OCI-LY1 (cell line): ENCODE data around the gene ITK.

Experiments used
- H2AFZ ChIP-seq: fragments of 200-600 bp; sonication (generic), shearing (Covaris generic); 2 replicates; pipeline ENCODE4 v1.6.0; 2014; ENCODE audit warnings: antibody characterized with exemption, mild to moderate bottlenecking, low read length
- H3F3A ChIP-seq: fragments of 200-600 bp; sonication (generic), shearing (Covaris generic); 2 replicates; pipeline ENCODE4 v1.6.0; 2014; ENCODE audit warnings: mild to moderate bottlenecking, antibody characterized with exemption, low read length, moderate library complexity; ENCODE audit not compliant: insufficient read depth
- H3K27ac ChIP-seq: fragments of 200-600 bp; sonication (generic); 2 replicates; pipeline ENCODE4 v1.5.1; 2014; ENCODE audit warnings: low read length, mixed run types, mild to moderate bottlenecking, low read depth; ENCODE audit not compliant: poor library complexity, severe bottlenecking
- H3K27me3 ChIP-seq: fragments of 200-600 bp; sonication (generic); 2 replicates; pipeline ENCODE4 v1.6.0; 2014; ENCODE audit warnings: antibody characterized with exemption, mild to moderate bottlenecking, low read length, moderate library complexity; ENCODE audit not compliant: insufficient read depth
- H3K36me3 ChIP-seq: fragments of 200-600 bp; sonication (generic); 2 replicates; pipeline ENCODE4 v1.6.1; 2014; ENCODE audit warnings: mild to moderate bottlenecking, antibody characterized with exemption, low read length, moderate library complexity, mixed read lengths; ENCODE audit not compliant: insufficient read depth
- H3K4me1 ChIP-seq: fragments of 200-600 bp; sonication (generic); 2 replicates; pipeline ENCODE4 v1.5.1; 2014; ENCODE audit warnings: mild to moderate bottlenecking, low read length, moderate library complexity; ENCODE audit not compliant: insufficient read depth, severe bottlenecking
- H3K4me2 ChIP-seq: fragments of 200-600 bp; sonication (generic), shearing (Covaris generic); 2 replicates; pipeline ENCODE4 v1.6.1; 2014; ENCODE audit warnings: low read length
- H3K4me3 ChIP-seq: fragments of 200-600 bp; sonication (generic); 2 replicates; pipeline ENCODE4 v1.5.1; 2014; ENCODE audit warnings: low read length, low read depth, mild to moderate bottlenecking, mixed read lengths; ENCODE audit not compliant: poor library complexity, severe bottlenecking
- H3K79me2 ChIP-seq: fragments of 200-600 bp; shearing (Covaris generic); 2 replicates; pipeline ENCODE4 v1.6.1; 2016; ENCODE audit warnings: mixed run types, low read length, mixed read lengths; ENCODE audit not compliant: insufficient read depth
- H3K9ac ChIP-seq: fragments of 200-600 bp; sonication (generic), shearing (Covaris generic); 2 replicates; pipeline ENCODE4 v1.6.1; 2014; ENCODE audit warnings: mild to moderate bottlenecking, low read length, mixed read lengths
- H3K9me2 ChIP-seq: fragments of 200-600 bp; sonication (generic), shearing (Covaris generic); 2 replicates; pipeline ENCODE4 v1.6.1; 2014; ENCODE audit warnings: low read depth, mild to moderate bottlenecking, low read length, mixed read lengths
- H3K9me3 ChIP-seq: fragments of 200-600 bp; shearing (Covaris generic); 2 replicates; pipeline ENCODE4 v1.6.1; 2014; ENCODE audit warnings: low read length, mixed read lengths
- H4K20me1 ChIP-seq: fragments of 200-600 bp; sonication (generic), shearing (Covaris generic); 2 replicates; pipeline ENCODE4 v1.6.0; 2016; ENCODE audit warnings: mild to moderate bottlenecking, low read length; ENCODE audit not compliant: insufficient read depth
- CTCF ChIP-seq: fragments of 200-600 bp; sonication (generic), shearing (Covaris generic); IDR thresholded peaks from 2 replicates; pipeline ENCODE4 v1.5.1; 2017; ENCODE audit warnings: mild to moderate bottlenecking, antibody characterized with exemption, low read length, moderate library complexity, mixed read lengths
- EZH2 ChIP-seq: fragments of 200-600 bp; sonication (generic), shearing (Covaris generic); IDR thresholded peaks from 2 replicates; pipeline ENCODE4 v1.8.0; 2017; ENCODE audit warnings: borderline replicate concordance, mixed run types, mild to moderate bottlenecking, antibody characterized with exemption, low read length, moderate library complexity, mixed read lengths

ITK gene

DNA sequence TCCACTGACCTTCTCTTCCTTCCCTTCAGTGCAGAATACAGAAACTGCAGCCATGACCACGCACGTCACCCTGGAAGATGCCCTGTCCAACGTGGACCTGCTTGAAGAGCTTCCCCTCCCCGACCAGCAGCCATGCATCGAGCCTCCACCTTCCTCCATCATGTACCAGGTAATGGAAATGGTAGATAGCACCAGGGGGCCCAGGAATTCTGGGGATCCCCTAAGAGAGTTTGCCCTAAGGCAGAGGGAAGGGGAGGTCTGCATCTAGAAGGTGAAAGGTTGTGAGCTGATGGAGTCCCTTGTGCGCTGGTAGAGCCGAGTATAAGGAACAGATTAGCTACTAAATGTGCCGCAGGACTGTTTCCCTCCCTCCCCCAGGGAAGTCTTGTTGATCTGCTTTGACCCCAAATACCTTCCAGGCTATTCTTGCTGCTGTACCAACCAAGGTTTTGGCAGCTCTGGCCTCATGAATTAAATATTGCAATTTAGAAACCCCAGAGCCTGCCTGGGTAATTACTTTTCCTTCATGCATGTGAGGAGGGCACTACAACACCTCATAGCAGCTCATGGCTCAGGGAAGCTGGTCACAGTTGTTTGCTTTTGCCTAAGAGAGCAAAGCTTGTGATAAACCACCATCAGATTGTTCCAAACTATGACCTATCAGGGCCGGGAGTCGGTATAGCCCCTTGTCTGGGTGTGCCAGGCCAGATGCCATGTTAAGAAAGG lies 104.8 kb downstream of the ITK start:
- no peaks in the 10 kb centered on the region for H3K9me3 ChIP-seq
- no peak overlapping the region for H3K4me3 ChIP-seq
- H3F3A ChIP-seq: peaks cover 11% of the 10 kb centered on the region
- no peaks in the 10 kb centered on the region for H3K27me3 ChIP-seq
- peaks cover 41% of the 10 kb centered on the region for H3K4me1 ChIP-seq
- peaks cover 51% of the 10 kb centered on the region for H3K79me2 ChIP-seq
- no peak overlapping the region for H3K27ac ChIP-seq
- no peaks in the 10 kb centered on the region for H3K9me2 ChIP-seq
- no peaks in the 10 kb centered on the region for H4K20me1 ChIP-seq
- no peak overlapping the region for H3K9ac ChIP-seq
- peaks cover 65% of the 10 kb centered on the region for H3K36me3 ChIP-seq
- H3K4me2 ChIP-seq: no peak overlapping the region
- TF ChIP-seq CTCF (no peak), EZH2 (no peak)
- H2AFZ ChIP-seq: no peak overlapping the region

DNA sequence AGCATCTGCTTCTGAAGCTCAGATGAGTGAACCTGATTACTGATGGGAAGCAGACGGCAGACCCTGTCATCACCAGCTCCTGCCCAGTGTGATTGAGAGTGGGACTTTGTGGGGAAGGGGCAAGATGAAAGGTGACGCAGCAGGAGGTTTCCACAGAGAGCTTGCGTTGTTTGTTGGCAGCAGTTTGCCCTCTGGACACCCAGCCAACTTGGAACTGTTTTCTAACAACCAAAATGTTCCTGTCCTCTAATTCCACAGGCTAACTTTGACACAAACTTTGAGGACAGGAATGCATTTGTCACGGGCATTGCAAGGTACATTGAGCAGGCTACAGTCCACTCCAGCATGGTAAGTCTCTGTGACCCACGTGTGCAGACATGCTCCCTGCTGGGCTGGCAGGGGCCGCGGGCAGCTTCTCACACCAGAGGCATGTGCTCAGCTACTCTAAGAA lies 106.1 kb downstream of the ITK start:
- Histone ChIP-seq H3K4me2 (no peak overlapping the region), H2AFZ (no peak overlapping the region), H3F3A (peaks cover 10% of the 10 kb centered on the region), H3K4me3 (no peak overlapping the region), H3K9ac (no peak overlapping the region), H3K27ac (no peak overlapping the region), H3K79me2 (peaks cover 38% of the 10 kb centered on the region), H4K20me1 (no peaks in the 10 kb centered on the region), H3K4me1 (peaks cover 46% of the 10 kb centered on the region), H3K27me3 (no peaks in the 10 kb centered on the region), H3K9me2 (no peaks in the 10 kb centered on the region), H3K9me3 (no peaks in the 10 kb centered on the region), H3K36me3 (peaks cover 68% of the 10 kb centered on the region)
- TF ChIP-seq EZH2 (no peak), CTCF (no peak)

- Histone ChIP-seq H4K20me1 (no peaks in the 10 kb centered on the region), H2AFZ (no peak overlapping the region), H3K79me2 (peaks cover 23% of the 10 kb centered on the region), H3K36me3 (peaks cover 79% of the 10 kb centered on the region), H3K27ac (no peak overlapping the region), H3K4me3 (no peak overlapping the region), H3K4me2 (no peak overlapping the region), H3K9me3 (no peaks in the 10 kb centered on the region), H3K4me1 (peaks cover 28% of the 10 kb centered on the region), H3F3A (no peaks in the 10 kb centered on the region), H3K9me2 (no peaks in the 10 kb centered on the region), H3K9ac (no peak overlapping the region), H3K27me3 (no peaks in the 10 kb centered on the region)
- no peak for TF ChIP-seq CTCF
- no peak for TF ChIP-seq EZH2
Observed at GRCh38 chr5:157288405-157289163, 107.9 kb downstream of the ITK start.
